Measurements from ENCODE around the gene ZNF587.
A peak's percentile ranks its signal among the peaks of the same experiment; 100 is the strongest.
"Not testable (repeated sequence)": the region's sequence is repeated elsewhere in the genome, so short reads cannot be mapped to it uniquely, and the experiment has no call there.

Gene ZNF587

GRCh38 chr19:57817976-57818375 lies 31.7 kb upstream of the ZNF587 start:
- no peak overlapping the region for H3K4me3 ChIP-seq (ENCODE audit: control insufficient read depth, low read depth, low read length)
- TF ChIP-seq CTCF (conservative IDR thresholded peaks at IDR 0.05; ENCODE audit: control insufficient read depth, insufficient read depth, low read depth, low read length): no peak
- no peak for DNase-seq (ENCODE audit: low read depth)

GRCh38 chr19:57818378-57818777 lies 31.3 kb upstream of the ZNF587 start:
- no peak for DNase-seq (ENCODE audit: low read depth)
- TF ChIP-seq CTCF (conservative IDR thresholded peaks at IDR 0.05; ENCODE audit: control insufficient read depth, insufficient read depth, low read depth, low read length): no peak
- no peak overlapping the region for H3K4me3 ChIP-seq (ENCODE audit: control insufficient read depth, low read depth, low read length)

GRCh38 chr19:57819475-57820148 lies 30.0 kb upstream of the ZNF587 start:
- peak overlapping the region; percentile 97 for H3K4me3 ChIP-seq (ENCODE audit: control insufficient read depth, low read depth, low read length)
- DNase-seq (ENCODE audit: low read depth): peak; percentile 95
- TF ChIP-seq CTCF (conservative IDR thresholded peaks at IDR 0.05; ENCODE audit: control insufficient read depth, insufficient read depth, low read depth, low read length): no peak

GRCh38 chr19:57820599-57820998 lies 29.1 kb upstream of the ZNF587 start:
- no peak for TF ChIP-seq CTCF (conservative IDR thresholded peaks at IDR 0.05; ENCODE audit: control insufficient read depth, insufficient read depth, low read depth, low read length)
- DNase-seq (ENCODE audit: low read depth): no peak
- H3K4me3 ChIP-seq (ENCODE audit: control insufficient read depth, low read depth, low read length): peak overlapping the region; percentile 97

GRCh38 chr19:57821095-57821494 lies 28.6 kb upstream of the ZNF587 start:
- peak overlapping the region; percentile 97 for H3K4me3 ChIP-seq (ENCODE audit: control insufficient read depth, low read depth, low read length)

GRCh38 chr19:57821501-57821900 lies 28.2 kb upstream of the ZNF587 start:
- not testable (repeated sequence) for DNase-seq (ENCODE audit: low read depth); H3K4me3 ChIP-seq (ENCODE audit: control insufficient read depth, low read depth, low read length)

More at GRCh38 chr19:57821095-57821494, 28.6 kb upstream of the ZNF587 start:
- not testable (repeated sequence) for DNase-seq (ENCODE audit: low read depth)

- DNase-seq (ENCODE audit: low read depth); H3K4me3 ChIP-seq (ENCODE audit: control insufficient read depth, low read depth, low read length): not testable (repeated sequence)
Observed at GRCh38 chr19:57823155-57823554, 26.5 kb upstream of the ZNF587 start.

- H3K4me3 ChIP-seq (ENCODE audit: control insufficient read depth, low read depth, low read length); DNase-seq (ENCODE audit: low read depth): not testable (repeated sequence)
Observed at GRCh38 chr19:57823608-57824007, 26.1 kb upstream of the ZNF587 start.

GRCh38 chr19:57825511-57825910 lies 24.1 kb upstream of the ZNF587 start:
- H3K4me3 ChIP-seq (ENCODE audit: control insufficient read depth, low read depth, low read length): no peak overlapping the region
- no peak for TF ChIP-seq CTCF (conservative IDR thresholded peaks at IDR 0.05; ENCODE audit: control insufficient read depth, insufficient read depth, low read depth, low read length)
- no peak for DNase-seq (ENCODE audit: low read depth)
